ENCODE measurements around the gene STAMBP.
A peak's percentile ranks its signal among the peaks of the same experiment; 100 is the strongest.
"Not testable (repeated sequence)": the region's sequence is repeated elsewhere in the genome, so short reads cannot be mapped to it uniquely, and the experiment has no call there.

STAMBP gene

GRCh38 chr2:73837847-73838585 lies 9.3 kb downstream of the STAMBP start:
- peak; percentile 80 for DNase-seq

- no peak for DNase-seq
Measured at GRCh38 chr2:73838889-73839534, 10.3 kb downstream of the STAMBP start.

DNA sequence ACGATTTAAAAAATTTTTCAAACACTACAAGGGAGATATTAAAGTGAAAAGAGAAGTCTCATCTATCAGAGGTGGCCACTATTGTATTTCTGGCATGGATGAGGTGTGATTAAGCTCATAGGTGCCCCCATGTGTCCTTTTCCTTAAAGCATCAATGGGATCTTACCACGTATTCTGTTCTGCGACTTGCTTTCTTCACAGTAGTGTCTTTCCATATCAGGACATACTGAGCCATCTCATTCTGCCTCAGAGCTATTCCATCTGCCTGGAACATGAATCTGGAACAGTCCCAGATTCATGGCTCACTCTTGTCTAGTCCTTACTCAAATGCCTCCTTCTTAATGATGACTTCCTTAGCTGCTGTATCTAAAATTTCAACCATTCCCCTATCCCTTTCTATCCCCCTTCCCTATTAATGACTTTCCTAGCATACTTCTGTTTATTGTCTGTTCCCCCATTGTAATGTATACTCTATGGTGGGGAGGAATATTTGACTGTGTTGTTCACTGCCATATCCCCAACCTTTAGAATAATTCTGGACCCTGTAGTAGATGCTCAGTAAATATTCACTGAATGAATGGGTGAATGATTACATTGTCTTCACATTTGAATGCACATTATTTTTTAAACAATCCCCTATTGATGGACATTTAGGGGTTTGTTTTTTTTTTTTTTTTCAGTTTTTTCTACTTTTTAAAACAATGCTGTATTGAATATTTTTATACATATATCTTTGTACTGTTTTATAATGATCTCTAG lies 11.1 kb downstream of the STAMBP start:
- DNase-seq: no peak

DNA sequence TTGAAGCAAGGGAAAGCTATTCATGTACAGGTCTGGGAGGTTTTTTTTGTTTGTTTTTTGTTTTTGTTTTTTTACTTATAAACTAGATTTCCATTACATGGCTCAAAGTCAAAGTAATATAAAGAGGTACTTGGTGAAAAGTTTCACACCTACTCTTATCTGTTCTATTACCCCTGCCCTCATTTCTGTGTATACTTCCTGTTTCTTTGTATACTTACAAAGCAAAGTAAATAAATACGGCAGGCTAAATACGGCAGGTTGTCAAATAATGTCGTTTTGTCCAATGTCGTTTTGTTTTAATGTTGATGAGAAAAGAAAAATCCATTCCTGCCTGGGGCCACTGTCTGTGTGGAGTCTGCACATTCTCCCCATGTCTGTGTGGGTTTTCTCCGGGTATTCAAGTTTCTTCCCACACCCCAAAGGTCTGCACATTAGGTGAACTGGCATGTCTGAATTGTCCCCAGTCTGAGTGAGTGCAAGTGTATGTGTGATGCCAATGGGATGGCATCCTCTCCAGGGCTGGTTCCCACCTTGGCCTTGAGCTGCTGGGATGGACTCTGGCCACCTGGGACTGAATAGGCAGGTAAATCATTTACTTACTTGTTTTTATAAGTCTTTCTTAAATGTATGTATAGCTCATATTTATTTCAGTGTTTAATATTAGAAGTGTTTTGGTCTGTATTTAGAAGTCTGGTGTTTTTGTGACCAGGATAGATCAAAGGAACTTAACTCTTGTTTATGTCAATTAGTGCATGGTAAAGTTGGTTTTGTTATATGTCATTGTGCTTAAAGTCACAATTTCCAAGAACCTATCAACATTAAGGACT lies 13.4 kb downstream of the STAMBP start:
- no peak for DNase-seq

DNA sequence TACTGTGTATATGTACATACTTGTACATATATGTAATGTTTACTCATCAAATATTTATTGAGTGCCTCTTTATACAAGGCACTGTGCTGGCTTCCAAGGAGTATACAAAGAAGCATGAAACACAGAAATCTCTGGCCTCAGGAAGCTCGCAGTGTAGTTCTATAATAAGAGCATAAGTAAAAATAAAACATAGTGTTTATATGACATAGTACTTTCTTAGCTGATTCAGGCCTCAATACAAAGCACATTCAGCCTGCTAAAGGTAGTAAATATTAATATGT lies 13.9 kb downstream of the STAMBP start:
- no peak for DNase-seq

GRCh38 chr2:73844087-73844486 lies 15.3 kb downstream of the STAMBP start:
- no peak for DNase-seq

DNA sequence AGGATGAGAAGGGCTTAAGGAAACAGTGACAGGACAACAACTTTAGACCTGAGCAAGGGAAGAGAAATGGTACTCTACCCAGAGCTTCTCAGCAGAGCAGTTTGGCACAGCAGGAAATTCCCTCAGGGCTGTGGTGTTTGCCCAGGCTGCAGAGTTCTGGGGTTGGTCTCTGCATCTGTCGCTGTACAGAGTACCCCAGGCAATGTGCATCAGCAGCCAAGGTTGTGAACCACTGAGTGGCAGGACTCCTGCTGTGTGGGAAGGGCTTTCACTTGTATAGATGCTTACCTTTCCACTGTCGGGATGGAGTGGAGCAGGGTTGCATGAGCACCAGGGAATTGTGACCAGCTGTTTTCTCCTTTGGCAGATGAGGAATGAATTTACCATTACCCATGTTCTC lies 21.2 kb downstream of the STAMBP start:
- DNase-seq: no peak

DNA sequence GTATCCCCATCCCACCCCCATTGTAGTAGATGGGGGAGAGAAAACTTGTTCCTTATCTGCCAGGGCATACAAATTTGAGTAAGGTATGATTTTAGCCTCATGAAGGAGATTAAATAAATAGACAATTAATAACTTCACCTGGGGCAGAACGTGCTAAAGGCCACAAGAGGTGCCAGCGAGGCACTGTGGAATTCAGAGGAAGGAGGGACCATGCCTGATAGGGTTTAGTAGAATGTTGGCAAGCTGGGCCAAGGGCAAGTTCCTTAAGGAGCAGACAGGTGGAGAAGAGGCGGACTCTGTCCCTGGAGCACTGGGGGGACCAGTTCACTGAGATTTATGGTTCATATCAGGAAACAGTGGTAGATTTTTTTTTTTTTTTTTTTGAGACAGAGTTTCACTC lies 22.5 kb downstream of the STAMBP start:
- DNase-seq: no peak

GRCh38 chr2:73852020-73852419 lies 23.3 kb downstream of the STAMBP start:
- no peak for DNase-seq

GRCh38 chr2:73855526-73855925 lies 26.8 kb downstream of the STAMBP start:
- no peak for DNase-seq

DNA sequence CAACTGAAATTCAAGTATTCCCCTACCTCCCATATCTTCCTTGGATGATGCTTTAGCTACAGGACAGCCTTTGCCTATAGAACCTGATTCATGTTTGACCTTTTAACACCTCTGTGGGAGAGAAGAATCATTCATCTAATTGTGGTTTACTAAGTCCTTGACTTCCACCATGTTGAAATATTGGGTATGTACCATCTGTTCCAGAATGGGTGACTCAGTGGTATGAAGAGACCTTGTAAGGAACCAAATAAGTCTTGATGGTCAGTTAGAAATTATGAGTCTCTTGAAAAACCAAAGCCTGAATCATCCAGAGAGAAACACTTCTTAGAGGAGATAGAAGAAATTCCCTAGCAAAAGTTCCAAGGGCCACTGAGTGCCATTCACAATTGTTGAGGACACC lies 27.5 kb downstream of the STAMBP start:
- DNase-seq: peak; percentile 22

DNA sequence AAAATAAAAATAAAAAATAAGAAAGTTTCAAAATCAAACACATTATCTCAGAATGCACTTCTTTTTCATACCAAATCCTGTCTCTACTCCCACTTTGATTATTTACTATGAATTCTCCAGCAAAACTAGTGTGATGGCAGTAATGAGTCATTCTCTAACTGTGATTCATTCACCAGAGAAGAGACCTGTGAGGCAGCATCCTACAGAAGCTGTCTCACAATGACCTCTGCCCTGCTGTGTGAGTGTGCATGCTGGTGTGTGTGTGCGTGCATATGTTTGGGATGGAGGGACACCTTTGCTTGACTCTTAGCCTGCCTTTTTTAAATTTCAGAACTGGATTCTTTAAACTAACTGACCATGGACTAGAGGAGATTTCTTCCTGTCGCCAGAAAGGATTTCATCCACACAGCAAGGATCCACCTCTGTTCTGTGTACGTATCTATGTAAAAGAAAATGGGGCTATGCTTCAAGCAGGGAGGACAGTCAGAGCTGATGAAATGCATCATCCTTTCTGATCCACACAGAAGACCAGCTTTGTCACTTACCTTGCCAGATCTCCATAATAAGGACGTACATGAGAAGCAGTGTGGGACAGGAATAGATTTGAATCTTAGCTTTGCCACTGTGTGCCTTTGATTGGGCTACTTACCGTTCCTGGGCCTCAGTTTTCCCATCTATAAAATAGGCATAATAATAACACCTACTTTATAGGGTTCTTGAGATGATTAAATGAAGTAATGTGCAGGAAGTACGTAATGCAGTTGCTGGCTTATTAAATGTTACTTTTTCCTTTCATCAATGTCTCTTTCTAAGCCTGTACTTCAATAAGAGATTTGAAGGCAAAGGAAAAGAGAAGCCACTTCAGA lies 31.2 kb downstream of the STAMBP start:
- peak; percentile 10 for DNase-seq

- DNase-seq: no peak
Measured at GRCh38 chr2:73862987-73863386, 34.2 kb downstream of the STAMBP start.

DNA sequence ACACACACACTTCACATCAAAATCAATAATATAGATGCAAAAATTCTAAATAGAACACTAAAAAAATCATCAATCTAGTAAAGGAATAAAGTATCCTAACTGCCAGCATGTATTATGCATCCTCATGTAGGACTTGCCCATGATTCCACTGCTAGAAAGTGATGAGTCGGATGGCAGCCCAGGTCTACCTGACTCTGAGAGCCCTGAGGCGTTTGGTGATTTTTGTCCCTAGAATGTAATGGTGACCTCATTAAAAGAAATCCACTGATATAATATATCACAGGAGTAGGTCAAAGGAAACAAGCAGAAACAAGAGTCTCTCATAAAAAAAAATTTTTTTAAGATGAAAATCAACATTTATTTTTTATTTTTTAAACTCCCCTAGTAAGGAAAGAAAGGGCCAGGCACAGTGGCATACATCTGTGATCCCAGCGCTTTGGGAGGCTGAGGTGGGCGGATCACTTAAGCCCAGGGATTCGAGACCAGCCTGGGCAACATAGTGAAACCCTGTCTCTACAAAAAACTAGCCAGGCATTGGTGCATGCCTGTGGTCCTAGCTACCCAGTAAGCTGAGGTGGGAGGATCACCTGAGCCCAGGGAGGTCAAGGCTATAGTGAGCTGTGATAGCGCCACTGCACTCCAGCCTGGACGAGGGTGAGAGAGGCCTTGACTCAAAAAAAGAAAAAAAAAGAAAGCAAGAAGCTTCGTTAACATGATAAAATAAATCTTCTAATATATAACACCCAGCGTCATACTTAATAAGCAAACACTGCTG lies 39.6 kb downstream of the STAMBP start:
- no peak for DNase-seq

GRCh38 chr2:73870084-73870483 lies 41.3 kb downstream of the STAMBP start:
- no peak for DNase-seq

- peak; percentile 92 for DNase-seq
Measured at GRCh38 chr2:73877071-73877802, 48.5 kb downstream of the STAMBP start.

DNA sequence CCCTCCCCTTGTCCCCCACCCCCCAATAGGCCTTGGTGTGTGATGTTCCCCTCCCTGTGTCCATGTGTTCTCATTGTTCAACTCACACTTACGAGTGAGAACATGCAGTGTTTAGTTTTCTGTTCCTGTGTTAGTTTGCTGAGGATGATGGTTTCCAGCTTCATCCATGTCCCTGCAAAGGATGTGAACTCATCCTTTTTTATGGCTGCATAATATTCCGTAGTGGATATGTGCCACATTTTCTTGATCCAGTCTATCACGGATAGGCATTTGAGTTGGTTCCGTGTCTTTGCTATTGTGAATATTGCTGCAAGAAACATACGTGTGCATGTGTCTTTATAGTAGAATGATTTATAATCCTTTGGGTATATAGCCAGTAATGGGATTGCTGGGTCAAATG lies 49.2 kb downstream of the STAMBP start:
- DNase-seq: not testable (repeated sequence)

DNA sequence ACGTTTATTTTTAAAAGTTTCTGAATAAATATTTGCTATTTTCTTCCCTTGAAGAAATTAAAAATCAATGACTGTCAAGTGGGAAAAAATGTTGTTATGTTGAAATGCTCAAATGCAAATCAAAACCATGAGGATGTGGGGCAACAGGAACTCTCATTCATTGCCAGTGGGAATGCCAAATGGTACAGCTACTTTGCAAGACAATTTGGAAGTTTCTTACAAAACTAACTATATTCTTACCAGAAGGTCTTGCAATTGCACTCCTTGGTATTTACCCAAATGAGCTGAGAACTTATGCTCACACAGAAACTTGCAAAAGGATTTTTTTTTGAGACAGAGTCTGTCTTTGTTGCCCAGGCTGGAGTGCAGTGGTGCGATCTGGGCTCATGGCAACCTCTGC lies 56.6 kb downstream of the STAMBP start:
- DNase-seq: no peak

GRCh38 chr2:73886357-73886756 lies 57.6 kb downstream of the STAMBP start:
- DNase-seq: no peak

DNA sequence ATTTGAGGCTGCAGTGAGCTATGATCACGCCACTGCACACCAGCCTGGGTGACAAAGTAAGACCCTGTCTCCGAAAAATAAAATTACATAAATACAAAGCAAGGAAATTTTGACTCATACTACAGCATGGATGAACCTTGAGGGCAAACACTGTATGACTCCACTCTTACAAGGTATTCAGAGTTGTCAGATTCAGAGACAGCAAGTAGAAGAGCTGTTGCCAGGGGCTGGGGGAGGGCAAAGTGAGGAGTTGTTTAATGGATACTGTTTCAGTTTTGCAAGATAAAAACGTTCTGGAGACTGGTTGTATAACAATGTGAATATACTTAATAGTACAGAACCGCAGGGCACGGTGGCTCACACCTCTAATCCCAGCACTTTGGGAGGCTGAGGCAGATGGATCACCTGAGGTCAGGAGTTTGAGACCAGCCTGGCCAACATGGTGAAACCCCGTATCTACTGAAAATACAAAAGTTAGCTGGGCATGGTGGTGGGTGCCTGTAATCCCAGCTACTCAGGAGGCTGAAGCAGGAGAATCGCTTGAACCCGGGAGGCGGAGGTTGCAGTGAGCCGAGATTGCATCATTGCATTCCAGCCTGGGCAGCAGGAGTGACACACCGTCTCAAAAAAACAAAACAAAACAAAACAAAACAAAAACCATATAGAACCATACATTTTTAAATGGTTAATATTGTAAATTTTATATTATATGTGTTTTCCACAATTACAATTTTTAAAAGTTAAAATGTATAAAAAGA lies 59.0 kb downstream of the STAMBP start:
- DNase-seq: not testable (repeated sequence)

Measured in MV-4-11 (cell line).